Activated CD4-positive, alpha-beta T cell treated with anti-CD3 and anti-CD28 coated beads, Interleukin-2, Interleukin-4, amounts not matched to agents 100 ng/mL and 50 ng/mL, durations not matched to agents 16 hours and 8 hours (primary cell): Measurements from ENCODE around the gene RUBCNL.

Experiments
- DNase-seq: peaks from one replicate; pipeline ENCODE4 v3.0.0-alpha.2; 2020; ENCODE audit warnings: low spot score

The RUBCNL gene

GRCh38 chr13:46340631-46341111 is 46.4 kb downstream of the RUBCNL start:
- no peak for DNase-seq

- DNase-seq, result no peak
Observed at GRCh38 chr13:46340011-46340410, 47.0 kb downstream of the RUBCNL start.

DNA sequence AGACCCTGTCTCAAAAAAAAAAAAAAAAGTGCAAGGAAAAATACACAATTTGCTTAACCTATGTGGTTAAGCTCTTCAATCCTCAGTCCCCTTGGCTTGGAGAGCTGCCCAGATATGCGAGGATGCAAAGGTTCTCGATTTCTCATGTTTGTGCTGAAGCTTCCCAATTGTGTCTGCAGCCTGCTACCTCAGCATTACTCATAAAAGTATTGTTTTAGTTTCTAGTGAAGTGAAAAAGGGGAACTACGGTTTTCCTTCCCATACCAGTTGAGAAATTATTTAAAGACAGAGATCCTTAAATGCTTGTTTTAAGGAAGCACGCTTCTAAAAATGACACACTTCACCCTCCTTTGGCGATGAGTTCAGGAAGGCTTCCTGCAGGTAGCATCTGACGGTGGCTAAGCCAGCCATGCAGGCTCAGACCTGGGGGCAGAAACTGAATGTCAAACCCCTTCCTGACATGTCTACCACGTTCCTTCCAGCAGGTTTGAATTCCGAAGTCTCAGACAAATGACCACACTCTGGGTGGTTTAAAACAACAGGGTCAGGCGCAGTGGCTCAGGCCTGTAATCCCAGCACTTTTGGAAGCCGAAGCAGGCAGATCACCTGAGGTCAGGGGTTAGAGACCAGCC is 47.9 kb downstream of the RUBCNL start:
- no peak for DNase-seq

DNA sequence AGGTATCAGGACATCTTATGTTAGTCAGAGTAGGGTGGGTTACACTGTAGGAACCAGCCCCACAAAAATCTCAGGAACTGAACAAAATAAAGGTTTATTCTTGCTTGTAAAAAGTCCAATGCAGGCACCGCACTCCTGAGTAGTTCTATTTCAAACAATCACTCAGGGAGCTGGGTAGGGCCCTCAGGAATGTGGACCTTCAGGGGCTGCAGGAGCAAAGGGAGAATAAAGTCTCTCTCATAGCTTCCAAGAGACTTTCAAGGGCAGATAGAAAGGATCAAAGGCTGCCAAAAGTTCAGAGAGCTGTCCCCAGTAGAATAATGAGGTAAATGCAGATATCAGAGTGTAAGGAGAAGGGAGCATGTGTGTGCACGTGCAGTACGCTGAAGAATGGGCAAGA is 49.4 kb downstream of the RUBCNL start:
- DNase-seq, result no peak

- DNase-seq, result no peak
Observed at GRCh38 chr13:46334035-46334822, 52.8 kb downstream of the RUBCNL start.

GRCh38 chr13:46332772-46333171 is 54.3 kb downstream of the RUBCNL start:
- DNase-seq, result no peak

DNA sequence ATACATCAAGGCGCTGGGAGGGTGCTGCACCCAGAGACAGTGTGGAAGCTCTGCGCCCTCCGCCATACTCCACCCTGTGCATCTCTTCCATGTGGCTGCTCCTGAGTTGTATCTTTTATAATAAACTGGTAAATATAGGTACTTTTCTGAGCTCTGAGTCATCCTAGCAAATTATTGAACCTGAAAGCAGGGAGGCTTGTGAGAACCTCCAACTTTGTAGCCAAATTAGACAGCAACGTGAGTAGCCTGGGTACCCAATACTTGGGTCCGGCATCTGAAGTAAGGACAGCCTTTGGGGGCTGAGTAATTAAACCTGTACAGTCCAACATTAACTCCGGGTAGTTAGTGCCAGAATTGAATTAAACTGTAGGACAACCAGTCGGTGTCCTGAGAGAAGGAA is 57.4 kb downstream of the RUBCNL start:
- DNase-seq, result no peak

- no peak for DNase-seq
Observed at GRCh38 chr13:46327246-46327645, 59.8 kb downstream of the RUBCNL start.

- no peak for DNase-seq
Observed at GRCh38 chr13:46324976-46325375, 62.1 kb downstream of the RUBCNL start.

- DNase-seq, result peak; percentile 82
Observed at GRCh38 chr13:46321494-46322225, 65.4 kb downstream of the RUBCNL start.

DNA sequence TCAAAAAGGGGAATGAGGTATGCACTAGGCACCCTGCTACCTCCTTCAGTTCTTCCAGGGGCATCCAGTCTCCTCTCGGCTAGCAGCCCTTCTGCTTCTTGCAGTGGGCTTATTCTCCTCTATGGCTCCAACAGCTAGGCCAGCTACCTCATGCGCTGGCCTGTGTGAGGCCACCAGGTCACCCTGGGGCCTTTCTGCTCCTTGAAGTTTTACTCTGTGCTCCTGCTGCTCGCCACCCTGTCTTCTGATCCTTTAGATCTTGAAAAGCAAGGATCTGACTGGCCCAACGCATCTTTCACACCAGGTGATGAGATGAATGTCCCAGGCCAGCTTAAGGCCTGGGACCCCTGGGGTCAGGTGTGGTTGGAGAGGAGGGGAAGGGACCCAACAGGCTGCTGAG is 66.2 kb downstream of the RUBCNL start:
- DNase-seq, result no peak

DNA sequence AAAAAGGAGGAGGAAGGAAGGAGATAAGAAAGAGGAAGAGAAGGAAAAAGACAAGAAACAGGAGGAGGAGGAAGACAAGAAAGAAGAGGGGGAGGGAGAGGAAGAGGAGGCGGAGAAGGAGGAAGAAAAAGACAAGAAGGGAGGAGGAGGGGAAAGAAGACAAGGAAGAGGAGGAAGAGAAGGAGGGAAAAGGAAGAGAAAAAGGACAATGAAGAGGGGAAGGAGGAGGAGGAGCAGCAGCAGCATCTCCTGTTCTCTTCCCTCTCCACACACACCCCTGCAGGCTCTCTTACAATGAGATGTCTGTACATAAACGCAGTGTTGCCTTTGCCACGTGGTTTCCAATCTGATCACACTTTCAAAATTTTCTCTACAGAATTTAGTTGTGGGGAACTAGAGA is 66.6 kb downstream of the RUBCNL start:
- DNase-seq, result no peak

- no peak for DNase-seq
Observed at GRCh38 chr13:46318986-46319385, 68.1 kb downstream of the RUBCNL start.

GRCh38 chr13:46317120-46317519 is 69.9 kb downstream of the RUBCNL start:
- DNase-seq, result no peak

GRCh38 chr13:46315491-46316075 is 71.5 kb downstream of the RUBCNL start:
- DNase-seq, result no peak

DNA sequence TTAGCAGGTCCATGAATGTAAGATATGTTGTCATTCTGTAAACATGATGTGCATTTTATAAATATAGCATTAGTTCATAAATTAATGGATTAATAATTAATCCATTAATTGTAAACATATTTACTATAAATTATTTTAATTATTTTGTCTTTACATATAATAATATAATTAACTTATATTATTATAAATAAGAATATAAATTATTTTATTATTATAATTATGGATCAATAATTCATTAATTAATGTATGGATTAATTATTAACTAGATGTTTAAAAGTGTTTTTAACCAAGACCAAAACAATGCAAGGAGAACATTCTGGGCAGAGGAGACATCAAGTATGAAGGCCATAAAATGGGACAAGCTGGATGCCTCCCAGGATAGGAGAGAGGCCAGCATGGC is 72.0 kb downstream of the RUBCNL start:
- no peak for DNase-seq

GRCh38 chr13:46314587-46314986 is 72.5 kb downstream of the RUBCNL start:
- no peak for DNase-seq

DNA sequence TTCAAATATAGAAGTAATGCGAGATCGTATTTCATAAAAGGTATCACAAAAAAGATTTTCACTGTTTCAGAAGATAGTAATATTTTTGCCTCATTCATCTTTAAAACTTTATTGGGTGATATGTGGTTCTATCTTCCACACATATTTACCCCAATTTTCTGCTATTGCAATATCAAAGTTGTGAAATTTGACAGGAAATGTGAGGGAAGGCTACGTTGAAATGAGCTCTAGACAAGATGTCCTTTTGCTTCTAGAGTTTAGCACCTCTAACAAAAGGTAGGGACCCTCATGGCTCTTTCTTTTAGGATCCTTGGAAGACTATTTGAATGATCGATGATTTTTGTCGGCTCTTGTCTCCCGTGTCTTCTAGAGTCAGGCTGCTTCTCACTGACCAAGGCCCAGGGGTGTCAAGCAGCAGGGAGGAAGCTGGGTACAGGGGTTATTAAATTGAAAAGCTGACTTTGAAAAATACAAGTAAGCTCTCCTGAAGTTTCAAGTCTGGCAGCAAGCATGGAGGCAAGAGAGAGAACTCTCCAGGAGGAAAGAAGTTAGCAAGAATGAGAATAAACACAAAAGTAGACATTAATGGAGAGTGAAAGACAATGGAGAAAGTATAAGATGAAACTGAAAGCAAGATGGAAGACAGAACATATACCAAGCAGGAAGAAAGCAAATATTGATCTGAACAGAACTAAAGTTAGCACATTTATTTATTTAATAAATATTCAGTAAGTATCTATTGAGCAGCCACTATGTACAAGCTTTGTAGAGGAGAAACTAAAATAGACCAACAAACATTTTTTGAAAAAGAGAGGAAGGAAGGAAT is 73.4 kb downstream of the RUBCNL start:
- DNase-seq, result no peak

- DNase-seq, result no peak
Observed at GRCh38 chr13:46313024-46313423, 74.0 kb downstream of the RUBCNL start.

DNA sequence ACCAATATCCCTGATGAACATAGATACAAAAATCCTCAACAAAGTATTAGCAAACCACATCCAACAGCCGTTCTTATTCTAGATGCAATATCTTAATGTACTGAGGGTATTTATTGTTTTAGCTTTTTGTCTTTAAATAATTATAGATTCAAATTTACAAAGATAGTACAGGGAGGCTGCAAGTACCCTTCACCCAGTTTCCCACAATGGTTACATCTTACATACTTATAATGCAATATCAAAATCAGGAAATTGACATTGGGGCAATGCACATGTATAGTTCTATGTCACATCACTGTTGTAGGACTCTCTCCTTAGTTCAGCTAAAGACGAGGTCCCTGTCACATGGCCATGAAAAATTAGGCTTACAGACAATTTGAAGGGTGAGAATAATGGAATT is 75.8 kb downstream of the RUBCNL start:
- no peak for DNase-seq

DNA sequence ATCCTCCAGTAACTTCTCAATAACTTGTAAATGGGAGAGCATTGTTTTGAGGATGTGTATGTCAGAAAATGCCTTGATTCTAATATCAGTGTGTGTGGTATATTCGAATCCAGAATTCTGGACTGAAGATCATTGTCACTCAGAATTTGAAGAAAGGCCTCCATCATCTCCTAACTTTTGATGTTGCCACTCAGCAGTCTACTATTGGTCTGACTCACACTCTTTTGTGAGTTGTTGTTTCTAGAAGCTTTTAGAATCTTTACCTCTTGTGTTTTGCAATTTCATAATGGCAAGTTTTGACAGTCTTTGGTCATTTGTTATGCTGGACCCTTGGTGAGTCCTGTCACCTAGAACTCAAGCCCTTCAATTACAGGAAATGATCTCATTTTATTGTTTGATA is 77.0 kb downstream of the RUBCNL start:
- DNase-seq, result no peak

DNA sequence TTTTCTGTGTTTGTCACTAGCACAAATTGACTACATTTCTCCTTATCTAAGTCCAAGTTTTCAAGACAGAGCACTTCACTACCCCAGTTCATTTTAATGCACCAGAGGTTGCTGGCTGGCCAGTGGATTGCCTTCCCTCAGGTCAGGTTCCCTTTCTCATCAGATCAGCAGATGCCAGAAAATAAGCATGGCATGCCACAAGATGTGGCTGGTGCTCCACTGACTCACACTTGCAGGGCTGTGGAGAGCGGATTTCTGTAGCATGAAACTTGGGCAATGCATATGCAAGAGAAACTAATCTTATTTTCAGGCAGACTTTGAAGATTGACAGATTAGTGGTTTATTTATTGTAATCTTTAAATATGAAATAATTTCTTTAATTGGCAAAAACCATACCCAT is 79.5 kb downstream of the RUBCNL start:
- DNase-seq, result no peak
